Neural progenitor cell (in vitro differentiated cells): ENCODE results near the gene CCDC141. TPM values are rescaled to one million over a fixed set of nuclear protein-coding genes. Genes with fewer than 3 reads are reported as not detected.

Experiments used
- DNase-seq: peaks from one replicate; pipeline ENCODE4 v3.0.0-alpha.2; 2016; ENCODE audit warnings: low spot score
- H2AFZ ChIP-seq: fragments of 200-600 bp; sonication (generic); replicated peaks from 2 replicates; pipeline ENCODE4 v1.6.1; 2016; ENCODE audit warnings: antibody characterized with exemption
- H3F3A ChIP-seq: fragments of 200-600 bp; sonication (generic); 2 replicates; pipeline ENCODE4 v1.6.1; 2016; ENCODE audit warnings: antibody characterized with exemption, low read depth
- H3K27ac ChIP-seq: fragments of 200-600 bp; sonication (generic); 2 replicates; pipeline ENCODE4 v1.5.1; 2016; ENCODE audit warnings: mild to moderate bottlenecking
- H3K27me3 ChIP-seq: fragments of 200-600 bp; sonication (generic); 2 replicates; pipeline ENCODE4 v1.6.1; 2016; ENCODE audit warnings: mild to moderate bottlenecking, moderate library complexity
- H3K36me3 ChIP-seq: fragments of 200-600 bp; sonication (generic); 2 replicates; pipeline ENCODE4 v1.5.1; 2016
- H3K4me1 ChIP-seq: fragments of 200-600 bp; sonication (generic); 2 replicates; pipeline ENCODE4 v1.6.1; 2016; ENCODE audit warnings: mixed run types
- H3K4me2 ChIP-seq: fragments of 200-600 bp; sonication (generic); 2 replicates; pipeline ENCODE4 v1.6.1; 2016
- H3K4me3 ChIP-seq: fragments of 200-600 bp; sonication (generic); 2 replicates; pipeline ENCODE4 v1.5.1; 2016
- H3K79me2 ChIP-seq: fragments of 200-600 bp; sonication (generic); 2 replicates; pipeline ENCODE4 v1.6.1; 2016; ENCODE audit warnings: low read depth
- H3K9ac ChIP-seq: fragments of 200-600 bp; sonication (generic); 2 replicates; pipeline ENCODE4 v1.6.1; 2016
- H3K9me3 ChIP-seq: fragments of 200-600 bp; sonication (generic); 2 replicates; pipeline ENCODE4 v1.5.1; 2016; ENCODE audit warnings: low read depth
- H4K20me1 ChIP-seq: fragments of 200-600 bp; sonication (generic); 2 replicates; pipeline ENCODE4 v1.6.1; 2016; ENCODE audit warnings: low read depth
- H3K27ac Mint-ChIP-seq: 3 replicates; pipeline ENCODE4 v1.8.0; 2021; ENCODE audit warnings: mixed read lengths
- H3K27me3 Mint-ChIP-seq: 2 replicates; pipeline ENCODE4 v1.8.0; 2022; ENCODE audit warnings: low read depth, mild to moderate bottlenecking, inconsistent platforms, moderate library complexity, mixed read lengths; ENCODE audit not compliant: insufficient read depth
- H3K36me3 Mint-ChIP-seq: 3 replicates; pipeline ENCODE4 v1.8.0; 2021; ENCODE audit warnings: mixed read lengths
- H3K4me1 Mint-ChIP-seq: 3 replicates; pipeline ENCODE4 v1.8.0; 2021; ENCODE audit warnings: mixed read lengths
- H3K4me3 Mint-ChIP-seq: 3 replicates; pipeline ENCODE4 v1.8.0; 2021; ENCODE audit warnings: mild to moderate bottlenecking, moderate library complexity, mixed read lengths
- H3K9me3 Mint-ChIP-seq: 3 replicates; pipeline ENCODE4 v1.8.0; 2020; ENCODE audit warnings: mixed read lengths
- EZH2 ChIP-seq: fragments of 200-600 bp; sonication (generic); IDR thresholded peaks from 2 replicates; pipeline ENCODE4 v1.6.1; 2017; ENCODE audit warnings: antibody characterized with exemption, mild to moderate bottlenecking, moderate library complexity
- EZH2phosphoT487 ChIP-seq: fragments of 200-600 bp; sonication (generic); IDR thresholded peaks from 2 replicates; pipeline ENCODE4 v1.6.1; 2017; ENCODE audit warnings: antibody characterized with exemption
- total RNA-seq: library from RNA; depleted of rRNA; stranded (reverse); fragments of >200 nt; gene quantifications from 2 replicates; pipeline ENCODE4 v1.2.3, GENCODE V29; 2015; ENCODE audit warnings: low replicate concordance
- TF ChIP-seq, protein P1 (sequence below): fragments of 200-600 bp; sonication (generic); IDR thresholded peaks from 2 replicates; pipeline ENCODE4 v1.5.1; 2017; ENCODE audit warnings: antibody characterized with exemption, mild to moderate bottlenecking

CCDC141 gene
- total RNA-seq, 1 donor from 2014 or later, result 1.8 TPM

DNA sequence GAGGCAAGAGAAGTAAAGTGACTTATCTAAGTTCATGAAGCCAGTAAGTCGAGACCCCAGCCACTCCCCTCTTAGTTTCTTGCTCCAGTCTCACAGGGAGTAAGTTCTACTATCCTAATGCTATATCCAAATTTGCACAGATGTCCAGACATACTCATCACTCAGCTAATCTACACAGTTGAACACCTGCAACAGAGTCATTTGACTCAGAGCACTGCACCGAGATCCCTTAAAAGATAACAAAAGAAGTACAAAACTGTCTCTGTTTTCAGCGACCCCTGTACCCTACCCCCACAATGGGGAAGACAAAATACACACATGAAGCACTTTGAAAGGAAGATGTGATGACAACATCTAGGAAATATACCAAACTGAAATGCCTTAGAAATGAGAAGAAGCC, 22.6 kb upstream of the CCDC141 start:
- no peak overlapping the region for H3K4me2 ChIP-seq
- no peak overlapping the region for H3K27ac ChIP-seq
- H3K27me3 ChIP-seq, result no peaks in the 10 kb centered on the region
- H3K4me3 ChIP-seq, result no peak overlapping the region
- H3K4me1 Mint-ChIP-seq, result no peaks in the 10 kb centered on the region
- no peak overlapping the region for H3K9ac ChIP-seq
- H3F3A ChIP-seq, result no peaks in the 10 kb centered on the region
- H3K27me3 Mint-ChIP-seq, result peaks cover 2% of the 10 kb centered on the region
- no peak overlapping the region for H3K27ac Mint-ChIP-seq
- no peak for DNase-seq
- H3K4me3 Mint-ChIP-seq, result no peak overlapping the region
- no peaks in the 10 kb centered on the region for H3K79me2 ChIP-seq
- H3K36me3 ChIP-seq, result no peaks in the 10 kb centered on the region
- H2AFZ ChIP-seq, result no peak overlapping the region
- no peaks in the 10 kb centered on the region for H3K4me1 ChIP-seq
- H3K9me3 Mint-ChIP-seq, result peaks cover 13% of the 10 kb centered on the region
- no peaks in the 10 kb centered on the region for H4K20me1 ChIP-seq
- no peaks in the 10 kb centered on the region for H3K9me3 ChIP-seq
- no peaks in the 10 kb centered on the region for H3K36me3 Mint-ChIP-seq
- TF ChIP-seq EZH2phosphoT487 (no peak), EZH2 (no peak)
- TF ChIP-seq, protein P1, sequence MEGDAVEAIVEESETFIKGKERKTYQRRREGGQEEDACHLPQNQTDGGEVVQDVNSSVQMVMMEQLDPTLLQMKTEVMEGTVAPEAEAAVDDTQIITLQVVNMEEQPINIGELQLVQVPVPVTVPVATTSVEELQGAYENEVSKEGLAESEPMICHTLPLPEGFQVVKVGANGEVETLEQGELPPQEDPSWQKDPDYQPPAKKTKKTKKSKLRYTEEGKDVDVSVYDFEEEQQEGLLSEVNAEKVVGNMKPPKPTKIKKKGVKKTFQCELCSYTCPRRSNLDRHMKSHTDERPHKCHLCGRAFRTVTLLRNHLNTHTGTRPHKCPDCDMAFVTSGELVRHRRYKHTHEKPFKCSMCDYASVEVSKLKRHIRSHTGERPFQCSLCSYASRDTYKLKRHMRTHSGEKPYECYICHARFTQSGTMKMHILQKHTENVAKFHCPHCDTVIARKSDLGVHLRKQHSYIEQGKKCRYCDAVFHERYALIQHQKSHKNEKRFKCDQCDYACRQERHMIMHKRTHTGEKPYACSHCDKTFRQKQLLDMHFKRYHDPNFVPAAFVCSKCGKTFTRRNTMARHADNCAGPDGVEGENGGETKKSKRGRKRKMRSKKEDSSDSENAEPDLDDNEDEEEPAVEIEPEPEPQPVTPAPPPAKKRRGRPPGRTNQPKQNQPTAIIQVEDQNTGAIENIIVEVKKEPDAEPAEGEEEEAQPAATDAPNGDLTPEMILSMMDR, result no peak

- no peak overlapping the region for H3K27ac Mint-ChIP-seq
- Histone ChIP-seq H3K9ac (no peak overlapping the region), H3K27ac (no peak overlapping the region), H3K4me1 (no peaks in the 10 kb centered on the region), H3K9me3 (no peaks in the 10 kb centered on the region), H3K36me3 (no peaks in the 10 kb centered on the region), H3K27me3 (no peaks in the 10 kb centered on the region), H3K4me2 (no peak overlapping the region), H2AFZ (no peak overlapping the region), H3K4me3 (no peak overlapping the region), H3K79me2 (no peaks in the 10 kb centered on the region), H3F3A (no peaks in the 10 kb centered on the region), H4K20me1 (no peaks in the 10 kb centered on the region)
- no peak for TF ChIP-seq EZH2
- TF ChIP-seq, protein P1, result no peak
- TF ChIP-seq EZH2phosphoT487, result no peak
- peaks cover 13% of the 10 kb centered on the region for H3K9me3 Mint-ChIP-seq
- no peak for DNase-seq
- H3K4me3 Mint-ChIP-seq, result no peak overlapping the region
- H3K4me1 Mint-ChIP-seq, result no peaks in the 10 kb centered on the region
- peaks cover 2% of the 10 kb centered on the region for H3K27me3 Mint-ChIP-seq
- no peaks in the 10 kb centered on the region for H3K36me3 Mint-ChIP-seq
Observed at GRCh38 chr2:179071810-179072355, 21.9 kb upstream of the CCDC141 start.

- Mint-ChIP-seq H3K4me3 (no peak overlapping the region), H3K36me3 (peaks cover under 1% of the 10 kb centered on the region), H3K27me3 (peaks cover 4% of the 10 kb centered on the region), H3K4me1 (no peaks in the 10 kb centered on the region), H3K27ac (no peak overlapping the region), H3K9me3 (peaks cover 10% of the 10 kb centered on the region)
- DNase-seq, result no peak
- Histone ChIP-seq H3K79me2 (no peaks in the 10 kb centered on the region), H3K4me1 (no peaks in the 10 kb centered on the region), H3K9me3 (no peaks in the 10 kb centered on the region), H3F3A (no peaks in the 10 kb centered on the region), H4K20me1 (no peaks in the 10 kb centered on the region), H3K4me3 (no peak overlapping the region), H3K27ac (no peak overlapping the region), H3K9ac (no peak overlapping the region), H2AFZ (no peak overlapping the region), H3K4me2 (no peak overlapping the region), H3K27me3 (no peaks in the 10 kb centered on the region), H3K36me3 (no peaks in the 10 kb centered on the region)
- TF ChIP-seq, protein P1, result no peak
- no peak for TF ChIP-seq EZH2
- no peak for TF ChIP-seq EZH2phosphoT487
Observed at GRCh38 chr2:179070895-179071294, 21.0 kb upstream of the CCDC141 start.
